PFSK-1 (cell line): ENCODE results near the gene ACOX3.

Source experiments
- FOXP2 ChIP-seq: optimal IDR thresholded peaks from 2 replicates; pipeline ENCODE3; 2011; ENCODE audit warnings: borderline replicate concordance, control low read depth, inconsistent platforms; ENCODE audit not compliant: insufficient read depth; ENCODE audit errors: extremely low read length, extremely low read depth
- POLR2AphosphoS5 ChIP-seq: IDR thresholded peaks from 2 replicates; pipeline ENCODE4 v1.6.1; 2012; ENCODE audit warnings: low read depth, mild to moderate bottlenecking, control low read depth, low read length, moderate library complexity
- REST ChIP-seq, 2 experiments: IDR thresholded peaks; 2 replicates each; pipeline versions ENCODE4 v1.6.1 to v1.8.0; 2011 to 2012; ENCODE audit warnings: low read depth in 2 of 2, low read length in 2 of 2, control low read depth in 1 of 2, inconsistent platforms in 1 of 2, mild to moderate bottlenecking in 1 of 2, moderate library complexity in 1 of 2; ENCODE audit not compliant: insufficient read depth in 1 of 2
- SIN3A ChIP-seq: IDR thresholded peaks from 2 replicates; pipeline ENCODE4 v1.6.1; 2012; ENCODE audit warnings: mild to moderate bottlenecking, low read length, moderate library complexity, borderline replicate concordance; ENCODE audit not compliant: insufficient read depth
- TAF1 ChIP-seq: IDR thresholded peaks from 2 replicates; pipeline ENCODE4 v1.6.1; 2012; ENCODE audit warnings: low read length, control low read depth, borderline replicate concordance; ENCODE audit not compliant: insufficient read depth

ACOX3 gene

GRCh38 chr4:8343262-8343966, 97.1 kb downstream of the ACOX3 start:
- no peak for TF ChIP-seq FOXP2
- no peak for TF ChIP-seq SIN3A
- no peak for TF ChIP-seq REST (IDR thresholded peaks at IDR 0.05; ENCODE audit: insufficient read depth in 1 of 2, low read depth in 2 of 2, low read length in 2 of 2)
- no peak for TF ChIP-seq POLR2AphosphoS5
- no peak for TF ChIP-seq TAF1

GRCh38 chr4:8342651-8343261, 97.8 kb downstream of the ACOX3 start:
- TF ChIP-seq POLR2AphosphoS5, result no peak
- TF ChIP-seq SIN3A, result no peak

- no peak for TF ChIP-seq SIN3A
- TF ChIP-seq POLR2AphosphoS5, result no peak
- TF ChIP-seq TAF1, result no peak
- no peak for TF ChIP-seq REST (IDR thresholded peaks at IDR 0.05; ENCODE audit: insufficient read depth in 1 of 2, low read depth in 2 of 2, low read length in 2 of 2)
- no peak for TF ChIP-seq FOXP2
These were observed 98.8 kb downstream of the ACOX3 start for GRCh38 chr4:8341691-8342090.

- no peak for TF ChIP-seq SIN3A
- TF ChIP-seq FOXP2, result no peak
- TF ChIP-seq TAF1, result no peak
- no peak for TF ChIP-seq REST (IDR thresholded peaks at IDR 0.05; ENCODE audit: insufficient read depth in 1 of 2, low read depth in 2 of 2, low read length in 2 of 2)
- no peak for TF ChIP-seq POLR2AphosphoS5
These were observed 99.7 kb downstream of the ACOX3 start for GRCh38 chr4:8340781-8341241.

- TF ChIP-seq REST (IDR thresholded peaks at IDR 0.05; ENCODE audit: insufficient read depth in 1 of 2, low read depth in 2 of 2, low read length in 2 of 2) (no peak), FOXP2 (no peak), TAF1 (no peak), SIN3A (no peak), POLR2AphosphoS5 (no peak)
These were observed 102.1 kb downstream of the ACOX3 start for GRCh38 chr4:8338351-8338961.
